UCSD-AML1 (cell line): ENCODE results near the gene STARD10.

Experiments
- DNase-seq: peaks from one replicate; lab custom pipeline; 2025; ENCODE audit not compliant: unreplicated experiment; lab: John Stamatoyannopoulos, UW

STARD10 gene

DNA sequence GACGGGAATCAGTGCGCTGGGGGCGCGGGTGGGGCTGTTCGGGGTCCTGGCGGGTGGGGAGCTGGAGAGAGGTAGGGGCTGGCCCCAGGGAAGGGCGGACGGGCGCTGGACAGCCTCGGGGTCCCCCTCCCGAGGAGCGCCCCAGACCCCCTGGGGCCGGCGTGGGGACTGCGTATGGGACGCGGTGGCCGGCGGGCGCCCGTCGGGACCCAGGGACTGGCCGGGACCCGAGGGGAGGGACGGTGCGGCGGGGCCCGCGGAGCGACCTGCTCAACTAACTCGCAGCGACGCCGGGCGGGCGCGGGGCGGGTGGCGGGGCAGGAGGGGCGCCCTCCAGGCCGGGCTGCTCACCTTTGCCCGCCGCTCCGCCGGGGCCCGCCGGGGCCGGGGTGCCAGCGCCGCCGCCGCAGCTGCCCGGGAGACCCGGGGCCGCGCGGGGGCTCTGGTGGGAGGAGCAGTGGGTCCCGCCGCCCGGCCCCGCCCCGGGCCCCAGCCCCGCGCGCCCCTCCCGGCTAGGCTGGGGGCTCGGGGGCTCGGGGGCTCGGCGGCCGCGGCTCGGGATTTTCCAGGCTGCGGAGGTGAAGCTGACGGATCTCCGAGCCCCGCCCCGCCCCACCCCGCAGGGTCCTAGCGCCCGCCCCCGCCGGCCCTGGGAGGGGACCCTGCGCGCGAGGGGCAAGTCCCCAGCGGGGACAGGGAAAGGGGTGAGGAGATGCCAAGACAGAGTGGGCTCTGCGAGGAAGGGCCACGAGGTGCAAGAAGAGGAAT, 12.3 kb downstream of the STARD10 start:
- DNase-seq, result peak; percentile 38

DNA sequence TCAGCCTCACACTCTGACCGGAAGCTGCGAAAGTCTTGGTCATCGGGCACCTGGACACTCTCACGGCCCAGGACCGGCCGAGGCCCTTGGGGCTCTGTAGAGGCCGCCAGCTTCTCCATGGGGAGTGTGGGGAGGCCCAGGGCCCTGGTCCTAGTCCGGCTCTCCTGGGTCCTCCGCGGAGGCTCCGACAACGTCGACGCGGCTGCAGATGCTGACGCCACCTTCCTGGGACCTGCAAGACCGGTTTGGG, 12.9 kb downstream of the STARD10 start:
- DNase-seq, result no peak

DNA sequence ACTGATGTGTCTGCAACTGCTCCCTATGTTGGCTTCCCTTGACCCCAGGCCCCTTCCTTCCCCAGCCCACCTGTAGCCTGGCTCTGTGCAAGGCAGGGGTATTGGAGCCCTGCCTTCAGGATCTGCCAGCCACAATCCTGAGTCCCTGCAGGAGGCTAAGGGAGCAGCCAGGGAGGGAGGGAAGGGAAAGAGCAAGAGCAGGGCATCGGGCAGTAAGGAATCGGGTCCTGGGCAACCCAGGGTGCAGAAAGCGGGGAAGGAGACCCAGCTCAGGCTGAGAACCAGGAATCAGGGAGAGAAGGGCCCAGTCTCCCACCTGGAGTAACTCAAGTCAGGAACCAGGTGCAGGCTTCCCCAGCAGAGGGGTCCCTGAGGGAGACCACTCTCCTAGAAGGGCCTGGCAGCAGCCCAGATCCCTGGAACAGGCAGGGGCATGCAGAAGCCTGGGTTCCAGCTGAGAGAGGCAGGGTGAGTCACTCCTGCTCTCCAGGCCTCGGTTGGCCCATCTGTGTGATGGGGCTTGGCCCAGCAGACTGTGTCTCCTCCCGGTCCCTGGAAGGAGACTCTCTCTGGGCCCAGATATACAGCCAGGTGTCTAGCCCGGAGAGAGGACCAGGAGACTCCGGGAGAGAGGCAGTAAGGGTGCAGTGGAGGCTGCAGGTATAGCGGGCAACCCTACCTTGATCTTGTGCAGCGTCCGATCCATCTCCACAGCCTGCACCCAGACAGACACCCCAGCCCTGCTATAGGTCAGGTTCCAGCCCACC, 13.4 kb downstream of the STARD10 start:
- DNase-seq, result no peak

DNA sequence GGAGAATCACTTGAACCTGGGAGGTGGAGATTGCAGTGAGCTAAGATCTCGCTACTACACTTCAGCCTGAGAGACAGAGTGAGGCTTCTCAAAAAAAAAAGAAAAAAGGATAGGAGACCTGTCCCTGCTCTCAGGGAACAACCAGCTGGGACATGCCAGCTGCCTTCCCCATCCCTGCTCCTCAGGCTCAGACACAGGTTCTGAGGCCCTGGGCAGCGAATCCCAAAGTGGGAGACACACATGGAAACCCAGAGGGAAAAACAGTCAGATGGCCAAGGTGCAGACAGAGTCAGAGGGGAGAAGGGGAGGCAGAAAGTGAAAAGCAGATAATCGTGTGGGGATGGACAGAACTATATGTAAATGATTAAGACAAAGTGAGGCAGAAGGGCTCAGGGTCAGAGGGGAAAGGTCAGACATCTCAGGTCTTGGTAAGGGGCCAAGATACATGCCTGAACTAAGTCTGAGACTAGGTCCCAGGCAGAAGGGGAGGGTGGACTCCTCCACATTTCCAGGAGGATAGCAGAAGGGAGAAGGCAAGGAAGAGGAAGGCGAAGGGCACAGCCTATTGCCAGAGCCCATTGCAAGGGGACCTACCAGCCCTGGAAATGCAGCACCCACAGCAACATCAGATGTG, 14.2 kb downstream of the STARD10 start:
- no peak for DNase-seq

DNA sequence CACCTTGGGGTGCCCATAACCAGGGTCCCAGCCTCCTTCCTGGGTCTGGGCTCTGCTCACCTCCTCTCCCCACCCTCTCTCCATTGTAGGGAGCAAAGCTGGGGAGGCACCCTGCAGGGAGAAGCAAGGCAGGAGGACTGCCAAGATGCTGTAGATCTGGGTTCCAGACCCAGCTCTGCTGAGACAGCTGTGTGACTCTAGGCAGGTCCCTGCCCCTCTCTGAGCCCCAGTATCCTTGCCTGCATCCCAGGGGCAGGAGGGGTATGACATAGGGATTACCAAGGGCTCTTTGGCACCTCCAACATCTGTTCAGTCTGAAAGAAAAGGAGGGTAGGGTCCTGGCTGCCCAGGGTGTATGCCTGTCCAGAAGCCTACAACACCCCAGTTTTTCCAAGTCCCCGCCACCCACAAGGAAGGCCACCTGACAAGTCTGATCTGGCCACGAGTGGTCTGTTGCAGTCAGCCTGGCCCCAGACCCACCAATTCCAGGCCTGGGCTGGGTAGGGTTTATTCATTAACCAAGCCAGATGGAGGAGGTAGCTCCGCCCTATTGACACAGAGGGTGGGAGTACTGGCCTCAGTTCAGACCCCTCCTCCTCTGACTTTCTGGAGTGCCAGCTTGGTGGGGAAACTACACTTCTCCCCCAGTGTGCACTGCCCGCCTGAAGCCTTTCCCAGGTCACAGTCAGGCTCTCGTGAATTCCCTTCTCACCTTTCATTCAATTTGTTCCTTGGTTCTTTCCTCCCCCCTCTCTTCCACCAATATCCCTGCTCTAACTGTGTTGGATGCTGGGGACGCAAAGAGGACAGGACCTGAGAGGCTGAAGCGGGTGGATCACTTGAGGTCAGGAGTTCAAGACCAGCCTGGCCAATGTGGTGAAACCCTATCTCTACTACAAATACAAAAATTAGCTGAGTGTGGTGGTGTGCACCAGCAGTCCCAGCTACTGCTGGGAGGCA, 15.0 kb downstream of the STARD10 start:
- DNase-seq, result no peak

DNA sequence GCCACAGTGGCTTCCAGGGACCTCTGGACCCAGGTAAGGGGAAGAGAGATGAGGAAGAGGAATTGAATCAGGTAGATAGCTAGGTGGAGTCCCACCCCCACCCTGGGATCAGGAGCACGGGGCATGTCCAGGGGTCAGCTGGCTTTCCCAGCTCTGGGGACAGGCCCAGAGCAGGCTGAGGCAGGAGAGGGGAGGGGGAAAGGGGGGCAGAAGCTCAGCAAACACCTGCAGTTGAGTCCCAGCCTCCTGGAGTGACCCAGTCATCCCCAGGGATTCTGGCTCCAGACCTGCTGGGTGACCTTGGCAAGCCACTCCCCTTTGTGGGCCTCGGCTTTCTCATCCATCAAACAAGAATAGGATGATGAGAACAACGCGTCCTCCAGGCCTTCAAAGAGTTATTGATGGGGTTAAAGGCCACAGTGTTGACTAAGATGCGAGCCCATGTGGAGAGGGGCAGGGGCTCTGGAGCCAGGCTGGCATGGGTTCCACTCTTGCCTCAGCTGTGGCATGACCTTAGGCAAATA, 16.0 kb downstream of the STARD10 start:
- no peak for DNase-seq

DNA sequence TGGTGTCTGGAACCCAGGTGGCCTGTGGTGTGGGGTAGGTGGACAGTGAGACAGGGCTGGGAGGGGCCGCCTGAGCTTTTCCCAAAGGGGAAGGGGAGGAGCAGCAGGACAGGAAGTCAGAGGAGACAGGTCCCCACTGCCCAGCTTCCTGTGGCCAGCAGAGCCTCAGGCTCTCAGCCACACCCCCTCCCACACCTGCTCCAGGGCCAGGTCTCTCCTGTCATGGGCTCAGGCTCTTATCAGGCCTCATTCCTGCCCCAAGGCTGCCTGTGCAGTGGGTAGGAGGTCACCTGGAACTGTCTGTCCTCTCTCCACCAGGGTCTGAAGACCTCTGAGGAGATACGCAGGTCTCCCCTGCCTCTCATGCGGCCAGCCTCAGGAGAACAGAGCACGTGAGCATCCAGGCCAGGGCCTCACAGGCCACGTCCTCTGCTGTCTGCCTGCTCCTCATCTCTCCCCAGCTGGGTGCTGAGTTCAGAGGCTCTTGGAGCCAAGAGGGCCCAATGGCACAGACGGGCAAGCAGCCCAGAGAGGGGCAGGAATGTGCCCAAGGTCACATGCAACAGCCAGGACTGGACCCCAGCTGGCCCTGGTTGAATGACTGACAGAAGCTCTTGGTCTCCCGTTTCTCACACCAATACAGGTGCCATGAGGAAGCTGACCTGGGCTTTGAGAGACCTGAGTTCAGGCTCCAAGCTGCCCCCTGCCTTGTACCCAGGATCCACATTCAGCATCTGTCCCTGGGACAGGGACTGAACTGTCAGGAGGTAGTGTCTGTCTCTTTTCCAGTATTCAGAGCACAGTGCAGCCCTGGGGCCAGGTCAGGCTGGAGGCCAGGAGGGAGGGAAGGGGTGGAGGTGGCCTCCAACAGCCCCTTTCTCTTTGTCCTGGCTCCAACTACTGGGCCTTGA, 16.7 kb downstream of the STARD10 start:
- no peak for DNase-seq

DNA sequence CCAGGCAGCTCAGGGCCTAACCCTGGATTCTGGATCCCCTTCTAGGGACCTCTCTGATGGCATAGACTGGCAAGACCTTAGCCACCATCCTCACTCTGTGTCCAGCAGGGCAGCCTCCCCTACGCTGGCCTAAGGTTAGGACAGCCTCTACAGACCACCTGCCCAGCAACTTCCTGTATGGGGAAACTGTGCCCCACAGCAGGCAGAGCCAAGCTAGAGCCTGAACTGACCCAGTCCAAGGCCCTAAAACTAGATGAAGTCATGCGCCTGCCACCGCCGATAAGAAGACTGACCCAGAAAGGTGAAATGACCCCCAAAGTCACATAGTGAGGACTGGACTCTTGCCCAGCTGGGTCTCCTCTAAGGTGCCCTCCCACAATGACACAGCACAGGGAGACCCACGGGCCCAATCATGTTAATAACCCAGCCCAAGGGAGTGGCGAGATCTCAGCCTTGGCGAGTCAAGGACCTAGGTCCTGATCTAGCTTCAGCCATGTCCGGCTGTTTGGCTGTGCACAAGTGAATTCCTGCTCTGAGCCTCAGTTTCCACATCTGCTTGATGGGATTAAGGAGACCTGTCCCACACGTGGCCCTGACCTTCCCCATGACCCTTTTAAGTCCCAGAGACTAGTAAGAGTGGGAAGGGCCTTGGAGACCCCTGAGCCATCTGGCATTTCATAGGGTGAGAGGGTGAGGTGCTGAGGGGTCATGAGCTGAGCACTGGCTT, 17.6 kb downstream of the STARD10 start:
- no peak for DNase-seq

DNA sequence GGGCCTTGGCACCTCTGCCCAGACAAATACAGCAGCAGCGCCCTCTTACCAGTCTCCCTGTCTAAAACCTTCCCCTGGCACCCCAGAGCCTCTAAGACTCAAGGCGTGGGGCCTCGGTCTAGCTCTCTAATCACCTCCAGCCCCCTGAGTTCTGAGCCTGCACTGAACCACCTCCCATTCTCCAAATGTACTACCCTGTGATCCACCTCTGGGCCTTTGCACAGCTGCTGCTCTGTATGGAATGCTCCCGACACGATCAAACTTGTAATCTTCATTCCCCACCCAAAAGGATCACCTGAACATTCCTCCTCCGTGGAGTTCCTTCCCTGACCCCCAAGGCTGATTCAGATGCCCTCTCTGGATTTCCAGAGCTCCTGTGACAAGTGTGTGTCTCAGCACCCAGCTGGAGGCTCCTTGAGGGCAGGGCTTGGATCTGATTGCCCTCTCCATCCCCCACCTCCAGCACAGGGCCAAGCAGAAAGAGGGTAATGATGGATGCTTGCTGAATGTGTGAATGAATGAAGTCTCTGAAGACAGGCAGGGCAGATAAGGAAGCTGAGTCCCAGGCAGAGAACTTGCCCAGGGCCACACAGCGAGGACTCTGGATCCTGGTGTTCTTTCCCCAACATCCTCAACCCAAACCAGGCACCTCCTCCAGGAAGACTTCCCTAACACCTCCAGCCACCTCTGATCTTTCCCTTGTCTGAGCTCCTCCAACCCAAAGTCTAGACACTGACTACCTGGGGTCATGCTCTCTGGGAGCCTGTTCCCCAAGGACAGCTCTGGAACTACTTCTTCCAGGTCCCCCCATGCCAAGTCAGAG, 18.3 kb downstream of the STARD10 start:
- DNase-seq, result no peak

DNA sequence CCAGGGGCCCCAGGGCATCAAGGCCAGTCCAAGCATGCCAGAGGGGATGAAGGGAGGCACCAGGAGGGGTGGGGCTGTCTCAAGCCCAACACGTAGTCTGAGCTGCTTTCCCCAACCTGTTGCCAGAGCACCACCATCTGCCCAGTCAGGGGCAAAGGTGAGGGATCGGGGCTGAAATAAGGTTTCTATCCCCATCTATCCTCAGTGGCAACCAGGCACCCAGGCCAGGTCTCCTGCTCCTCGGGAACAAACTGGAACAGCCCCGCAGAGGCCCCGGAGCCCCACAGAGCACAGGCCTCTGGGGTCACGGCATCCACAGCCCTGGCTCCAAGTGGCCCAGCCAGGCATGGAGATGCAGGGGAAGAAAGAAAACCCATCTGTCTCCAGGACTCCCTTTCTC, 19.3 kb downstream of the STARD10 start:
- DNase-seq, result no peak

DNA sequence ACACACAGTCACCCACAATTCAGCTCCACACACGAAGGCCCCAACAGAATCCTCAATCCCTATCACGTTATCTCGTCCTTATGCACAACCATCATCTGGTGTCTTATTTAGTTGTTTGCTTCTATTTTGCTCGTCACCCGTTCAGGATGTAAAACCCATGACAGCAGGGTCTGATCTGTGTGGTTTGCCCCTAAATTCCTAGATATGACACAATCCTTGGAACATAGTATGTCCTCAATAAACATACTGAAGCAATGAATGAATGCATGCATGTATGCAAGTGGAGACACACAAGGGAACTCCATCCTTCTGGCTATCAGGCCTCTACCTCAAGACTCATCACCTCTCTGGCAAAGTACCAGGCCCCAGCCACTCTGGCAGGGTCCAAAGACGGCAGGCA, 20.2 kb downstream of the STARD10 start:
- DNase-seq, result no peak

DNA sequence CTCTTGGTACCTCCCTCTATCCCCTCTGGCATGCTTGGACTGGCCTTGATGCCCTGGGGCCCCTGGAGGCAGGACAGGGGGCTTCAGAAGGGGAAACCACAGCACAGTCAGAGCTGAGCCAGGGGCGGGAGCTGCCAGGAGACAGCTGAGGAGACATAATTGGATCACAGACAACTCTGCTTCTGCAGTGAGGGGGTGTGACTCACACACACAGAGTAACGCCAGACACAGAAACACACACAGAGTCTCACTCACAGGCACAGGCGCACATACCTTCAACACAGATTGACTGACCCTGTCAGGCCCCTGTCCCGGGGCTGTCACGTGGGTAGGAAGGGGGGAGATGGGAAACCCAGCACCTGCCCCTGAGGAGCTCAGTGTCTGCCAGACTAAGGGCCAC, 20.6 kb downstream of the STARD10 start:
- DNase-seq, result no peak

DNA sequence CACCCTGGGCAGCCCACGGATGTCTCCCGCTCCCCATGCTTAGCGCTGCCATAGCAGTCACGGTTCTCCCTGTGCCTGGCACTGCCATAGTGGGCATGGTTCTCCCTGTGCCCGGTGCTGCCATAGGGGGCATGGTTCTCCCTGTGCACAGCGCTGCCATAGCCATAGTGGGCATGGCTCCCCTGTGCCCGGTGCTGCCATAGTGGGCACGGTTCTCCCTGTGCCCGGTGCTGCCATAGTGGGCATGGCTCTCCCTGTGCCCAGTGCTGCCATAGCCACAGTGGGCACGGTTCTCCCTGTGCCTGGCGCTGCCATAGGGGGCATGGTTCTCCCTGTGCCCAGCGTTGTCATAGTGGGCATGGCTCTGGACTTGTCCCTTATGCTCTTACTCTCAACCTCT, 21.8 kb downstream of the STARD10 start:
- no peak for DNase-seq

DNA sequence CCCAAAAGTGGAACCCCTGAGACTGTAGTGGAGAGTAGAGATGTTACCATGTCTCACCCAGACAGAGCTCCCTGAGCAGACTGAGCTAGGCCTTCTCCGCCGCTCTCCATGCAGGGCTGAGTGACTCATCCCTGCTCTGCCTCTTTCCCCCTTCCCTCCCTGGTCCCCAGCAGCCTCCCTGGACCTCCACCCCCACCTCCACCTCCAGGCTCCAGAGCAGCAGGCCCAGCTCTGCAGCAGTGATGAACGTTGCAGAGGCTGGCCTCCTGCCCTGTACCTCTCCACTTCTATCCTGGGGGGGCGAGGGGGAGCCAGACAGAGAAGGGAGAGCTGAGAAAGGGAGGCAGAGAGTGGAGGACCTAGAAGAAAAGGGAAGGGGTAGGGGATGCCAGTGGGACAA, 22.3 kb downstream of the STARD10 start:
- DNase-seq, result no peak

DNA sequence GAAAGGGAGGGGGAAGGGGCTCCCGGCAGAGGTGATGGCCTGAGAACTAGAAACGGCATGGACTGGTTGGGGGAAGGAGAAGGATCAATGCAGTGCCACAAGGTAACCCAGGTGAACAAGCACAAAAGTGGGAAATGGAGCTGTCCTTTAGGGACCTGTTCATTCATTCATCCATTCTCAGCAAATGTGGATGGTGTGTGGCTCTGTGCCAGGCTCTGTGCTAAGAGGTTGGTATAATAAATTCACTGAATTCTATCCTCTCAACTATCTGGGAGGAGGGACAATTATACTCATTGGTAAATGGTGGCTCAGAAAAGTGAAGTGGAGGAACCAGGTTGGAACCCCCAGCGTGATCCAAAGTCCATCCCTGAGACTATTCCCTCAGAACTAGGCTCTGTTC, 23.0 kb downstream of the STARD10 start:
- no peak for DNase-seq

DNA sequence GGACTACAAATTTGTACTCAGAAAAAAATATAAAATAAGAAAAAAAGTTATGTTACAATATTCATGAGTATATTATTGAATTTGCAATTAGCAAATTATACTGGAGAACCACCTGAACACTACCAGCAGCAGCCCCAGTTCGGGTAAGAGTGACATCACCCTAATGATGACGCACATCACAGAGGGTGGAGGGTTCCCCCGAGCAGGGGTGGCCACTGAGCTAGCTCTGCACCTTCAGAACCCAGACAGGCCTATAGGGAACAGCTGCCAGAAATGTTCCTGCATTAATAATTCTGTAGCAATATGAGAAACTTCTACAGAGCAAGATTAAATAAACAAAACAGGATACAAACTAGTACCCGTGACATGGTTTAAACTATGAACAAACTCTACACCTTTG, 24.2 kb downstream of the STARD10 start:
- DNase-seq, result no peak

DNA sequence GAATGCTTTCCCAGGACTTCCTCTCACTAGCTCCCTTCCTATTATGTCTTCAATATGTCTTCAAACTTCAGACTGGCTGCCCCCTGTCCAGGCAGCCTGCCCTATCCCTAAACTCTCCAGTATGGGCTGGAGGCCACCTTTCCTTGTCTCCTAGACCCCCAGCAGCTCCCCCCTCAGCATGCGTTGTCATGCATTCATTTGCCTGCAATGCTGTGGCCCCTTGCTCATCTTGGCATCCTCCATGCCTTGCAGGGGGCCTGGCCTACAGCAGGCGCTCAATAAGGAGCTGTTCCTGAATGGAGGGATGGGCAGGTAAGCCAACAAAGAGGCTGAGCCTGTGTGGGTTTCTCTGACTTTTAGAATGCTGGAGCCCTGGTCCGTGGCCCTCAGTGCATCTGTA, 25.3 kb downstream of the STARD10 start:
- DNase-seq, result no peak

DNA sequence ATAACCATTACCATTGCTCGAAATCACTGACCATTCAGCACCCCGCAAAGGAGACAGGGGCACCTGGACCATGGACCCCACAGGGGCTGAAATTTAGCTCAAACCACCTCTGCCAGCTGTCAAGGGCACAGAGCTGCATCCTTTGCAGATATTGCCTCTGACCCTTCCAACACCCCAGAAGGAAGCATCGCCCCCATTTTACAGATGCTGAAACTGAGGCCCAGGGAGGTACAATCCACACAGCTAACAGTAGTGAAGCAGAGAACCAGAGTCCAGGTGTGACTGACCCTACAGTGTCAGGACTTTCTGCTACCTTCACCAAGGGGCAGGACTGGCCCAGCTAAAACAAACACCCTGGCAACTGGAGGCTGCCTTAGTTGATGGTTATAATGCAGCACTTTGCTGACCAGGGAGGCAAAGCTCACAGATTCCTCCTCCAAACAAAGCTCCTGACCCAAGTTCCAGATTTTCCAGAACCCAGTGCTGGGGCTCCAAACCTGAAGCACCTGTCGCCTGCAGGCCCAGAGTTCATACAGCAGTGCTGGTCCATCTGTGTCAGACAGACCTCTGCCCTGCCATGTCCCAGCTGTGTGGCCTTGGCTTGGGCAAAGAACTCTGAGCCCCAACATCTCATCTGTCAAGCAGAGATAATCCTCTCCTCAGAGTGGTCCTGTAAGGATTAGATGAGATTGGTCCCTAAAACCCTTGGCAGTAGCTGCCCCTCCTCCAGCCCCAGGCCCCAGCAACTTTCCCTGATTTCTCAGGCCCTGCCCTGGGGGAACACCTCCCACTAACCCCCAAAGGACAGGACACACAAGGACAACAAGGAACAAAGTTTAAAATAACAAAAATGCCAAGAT, 26.4 kb downstream of the STARD10 start:
- no peak for DNase-seq
